NB4 (cell line): ENCODE results near the gene PTPRS.

Source experiments
- DNase-seq: peaks from one replicate; pipeline ENCODE4 v3.0.0; 2010; ENCODE audit warnings: low read depth
- H3K4me3 ChIP-seq: one replicate; pipeline ENCODE4 v1.5.1; 2011; ENCODE audit warnings: mild to moderate bottlenecking, low read depth, low read length, moderate library complexity
- MYC ChIP-seq: IDR thresholded peaks from 2 replicates; pipeline ENCODE4 v1.6.1; 2011; ENCODE audit warnings: low read depth, low read length
- POLR2A ChIP-seq: IDR thresholded peaks from 2 replicates; pipeline ENCODE4 v1.6.1; 2011; ENCODE audit warnings: mild to moderate bottlenecking; ENCODE audit not compliant: insufficient read length; ENCODE audit errors: extremely low read depth
- TF ChIP-seq, protein P1 (sequence below): IDR thresholded peaks from one replicate; pipeline ENCODE4 v1.5.1; 2012; ENCODE audit warnings: low read depth, low read length
- TF ChIP-seq, protein P2 (sequence below): IDR thresholded peaks from 2 replicates; pipeline ENCODE4 v1.6.1; 2011; ENCODE audit warnings: low read depth, low read length

The PTPRS gene

DNA sequence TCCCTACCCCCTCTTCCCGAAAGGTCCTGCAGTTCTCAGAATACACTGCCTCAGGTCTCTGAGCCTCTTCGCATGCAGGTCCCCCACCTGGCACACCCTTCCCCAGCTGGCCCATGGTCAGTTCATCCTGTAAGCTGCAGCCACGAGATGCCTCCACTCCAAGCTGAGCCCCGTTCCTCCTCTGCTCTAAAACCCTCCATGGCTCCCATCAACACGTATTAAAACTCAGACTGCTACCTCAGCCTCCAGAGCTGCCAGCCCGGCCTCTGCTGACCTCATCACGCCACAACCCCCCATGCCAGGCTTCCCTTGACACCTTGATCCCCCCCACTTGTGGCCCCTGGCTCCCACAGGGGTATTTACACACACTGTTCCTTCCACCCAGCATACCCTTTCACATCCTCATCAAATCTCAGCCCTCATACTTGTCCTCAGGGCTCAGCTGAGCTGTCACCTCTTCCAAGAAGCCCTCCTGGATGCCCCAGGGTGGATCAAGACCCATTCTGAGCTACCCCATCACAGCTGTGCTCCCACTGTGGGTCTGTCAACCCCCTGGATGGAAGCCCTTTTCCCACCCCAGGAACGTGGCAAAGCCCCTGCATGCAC is 48.9 kb downstream of the PTPRS start:
- TF ChIP-seq POLR2A, result no peak
- TF ChIP-seq, protein P1, sequence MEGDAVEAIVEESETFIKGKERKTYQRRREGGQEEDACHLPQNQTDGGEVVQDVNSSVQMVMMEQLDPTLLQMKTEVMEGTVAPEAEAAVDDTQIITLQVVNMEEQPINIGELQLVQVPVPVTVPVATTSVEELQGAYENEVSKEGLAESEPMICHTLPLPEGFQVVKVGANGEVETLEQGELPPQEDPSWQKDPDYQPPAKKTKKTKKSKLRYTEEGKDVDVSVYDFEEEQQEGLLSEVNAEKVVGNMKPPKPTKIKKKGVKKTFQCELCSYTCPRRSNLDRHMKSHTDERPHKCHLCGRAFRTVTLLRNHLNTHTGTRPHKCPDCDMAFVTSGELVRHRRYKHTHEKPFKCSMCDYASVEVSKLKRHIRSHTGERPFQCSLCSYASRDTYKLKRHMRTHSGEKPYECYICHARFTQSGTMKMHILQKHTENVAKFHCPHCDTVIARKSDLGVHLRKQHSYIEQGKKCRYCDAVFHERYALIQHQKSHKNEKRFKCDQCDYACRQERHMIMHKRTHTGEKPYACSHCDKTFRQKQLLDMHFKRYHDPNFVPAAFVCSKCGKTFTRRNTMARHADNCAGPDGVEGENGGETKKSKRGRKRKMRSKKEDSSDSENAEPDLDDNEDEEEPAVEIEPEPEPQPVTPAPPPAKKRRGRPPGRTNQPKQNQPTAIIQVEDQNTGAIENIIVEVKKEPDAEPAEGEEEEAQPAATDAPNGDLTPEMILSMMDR, result no peak
- TF ChIP-seq MYC, result no peak
- TF ChIP-seq, protein P2, sequence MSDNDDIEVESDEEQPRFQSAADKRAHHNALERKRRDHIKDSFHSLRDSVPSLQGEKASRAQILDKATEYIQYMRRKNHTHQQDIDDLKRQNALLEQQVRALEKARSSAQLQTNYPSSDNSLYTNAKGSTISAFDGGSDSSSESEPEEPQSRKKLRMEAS, result no peak
- no peak overlapping the region for H3K4me3 ChIP-seq
- no peak for DNase-seq
